ENCODE data around the gene CRY2.

Gene CRY2

GRCh38 chr11:45889966-45890365, 42.7 kb downstream of the CRY2 start:
- TF ChIP-seq, protein P1, sequence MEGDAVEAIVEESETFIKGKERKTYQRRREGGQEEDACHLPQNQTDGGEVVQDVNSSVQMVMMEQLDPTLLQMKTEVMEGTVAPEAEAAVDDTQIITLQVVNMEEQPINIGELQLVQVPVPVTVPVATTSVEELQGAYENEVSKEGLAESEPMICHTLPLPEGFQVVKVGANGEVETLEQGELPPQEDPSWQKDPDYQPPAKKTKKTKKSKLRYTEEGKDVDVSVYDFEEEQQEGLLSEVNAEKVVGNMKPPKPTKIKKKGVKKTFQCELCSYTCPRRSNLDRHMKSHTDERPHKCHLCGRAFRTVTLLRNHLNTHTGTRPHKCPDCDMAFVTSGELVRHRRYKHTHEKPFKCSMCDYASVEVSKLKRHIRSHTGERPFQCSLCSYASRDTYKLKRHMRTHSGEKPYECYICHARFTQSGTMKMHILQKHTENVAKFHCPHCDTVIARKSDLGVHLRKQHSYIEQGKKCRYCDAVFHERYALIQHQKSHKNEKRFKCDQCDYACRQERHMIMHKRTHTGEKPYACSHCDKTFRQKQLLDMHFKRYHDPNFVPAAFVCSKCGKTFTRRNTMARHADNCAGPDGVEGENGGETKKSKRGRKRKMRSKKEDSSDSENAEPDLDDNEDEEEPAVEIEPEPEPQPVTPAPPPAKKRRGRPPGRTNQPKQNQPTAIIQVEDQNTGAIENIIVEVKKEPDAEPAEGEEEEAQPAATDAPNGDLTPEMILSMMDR (IDR thresholded peaks at IDR 0.05): no peak
- Histone ChIP-seq H3K4me3 (ENCODE audit: low read depth in 1 of 2, low read length in 1 of 2) (no peak overlapping the region), H3K27ac (no peak overlapping the region), H3K9me3 (no peaks in the 10 kb centered on the region), H3K36me3 (no peaks in the 10 kb centered on the region), H3K4me1 (ENCODE audit: control insufficient read depth in 1 of 2, insufficient read depth in 1 of 2, low read depth in 1 of 2, low read length in 1 of 2) (peaks cover 3 to 8% of the 10 kb centered on the region in 2 experiments), H3K27me3 (peaks cover 88% of the 10 kb centered on the region)

DNA sequence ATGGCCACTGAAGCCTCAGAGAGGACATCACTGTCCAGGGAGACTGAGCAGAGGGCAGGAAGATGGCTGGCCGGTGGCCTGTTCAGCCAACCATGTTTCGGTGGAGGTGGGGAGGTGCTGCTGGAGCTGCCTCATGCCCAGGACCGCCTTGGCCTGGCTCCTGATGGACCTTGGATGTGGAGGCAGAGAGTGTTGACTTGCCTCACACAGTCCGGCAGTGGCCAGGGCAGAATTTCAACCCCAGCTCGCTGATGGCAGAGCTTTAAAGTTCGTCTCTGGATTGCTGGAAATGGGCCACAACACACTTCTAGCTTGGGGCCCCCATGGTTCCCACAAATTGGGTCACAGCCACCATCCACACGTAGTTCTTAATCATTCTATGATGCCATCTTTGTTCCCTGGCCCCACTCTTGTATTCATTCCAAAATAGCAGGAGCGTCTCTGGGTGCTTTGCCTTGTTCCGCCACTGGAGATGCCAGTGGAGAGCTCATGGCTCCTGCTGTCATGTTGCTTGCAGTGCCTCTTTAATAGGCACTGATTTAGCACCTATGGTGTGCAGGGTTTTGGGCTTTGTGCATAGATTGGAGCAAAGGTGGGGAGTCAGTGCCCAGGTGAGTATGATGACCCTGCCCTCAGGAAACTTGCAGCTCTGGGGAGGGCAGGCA, 43.7 kb downstream of the CRY2 start:
- H3K27ac ChIP-seq: no peak overlapping the region
- H3K36me3 ChIP-seq: no peaks in the 10 kb centered on the region
- peaks cover 87% of the 10 kb centered on the region for H3K27me3 ChIP-seq
- TF ChIP-seq, protein P1 (IDR thresholded peaks at IDR 0.05): no peak
- H3K4me1 ChIP-seq (ENCODE audit: control insufficient read depth in 1 of 2, insufficient read depth in 1 of 2, low read depth in 1 of 2, low read length in 1 of 2): peaks cover under 1 to 1% of the 10 kb centered on the region in 2 experiments
- no peak overlapping the region for H3K4me3 ChIP-seq (ENCODE audit: low read depth in 1 of 2, low read length in 1 of 2)
- no peaks in the 10 kb centered on the region for H3K9me3 ChIP-seq

GRCh38 chr11:45892856-45893255, 45.6 kb downstream of the CRY2 start:
- Histone ChIP-seq H3K27me3 (peaks cover 87% of the 10 kb centered on the region), H3K36me3 (no peaks in the 10 kb centered on the region), H3K4me1 (ENCODE audit: control insufficient read depth in 1 of 2, insufficient read depth in 1 of 2, low read depth in 1 of 2, low read length in 1 of 2) (no peaks in the 10 kb centered on the region), H3K4me3 (ENCODE audit: low read depth in 1 of 2, low read length in 1 of 2) (no peak overlapping the region), H3K27ac (no peak overlapping the region), H3K9me3 (no peaks in the 10 kb centered on the region)
- TF ChIP-seq, protein P1 (IDR thresholded peaks at IDR 0.05): no peak

DNA sequence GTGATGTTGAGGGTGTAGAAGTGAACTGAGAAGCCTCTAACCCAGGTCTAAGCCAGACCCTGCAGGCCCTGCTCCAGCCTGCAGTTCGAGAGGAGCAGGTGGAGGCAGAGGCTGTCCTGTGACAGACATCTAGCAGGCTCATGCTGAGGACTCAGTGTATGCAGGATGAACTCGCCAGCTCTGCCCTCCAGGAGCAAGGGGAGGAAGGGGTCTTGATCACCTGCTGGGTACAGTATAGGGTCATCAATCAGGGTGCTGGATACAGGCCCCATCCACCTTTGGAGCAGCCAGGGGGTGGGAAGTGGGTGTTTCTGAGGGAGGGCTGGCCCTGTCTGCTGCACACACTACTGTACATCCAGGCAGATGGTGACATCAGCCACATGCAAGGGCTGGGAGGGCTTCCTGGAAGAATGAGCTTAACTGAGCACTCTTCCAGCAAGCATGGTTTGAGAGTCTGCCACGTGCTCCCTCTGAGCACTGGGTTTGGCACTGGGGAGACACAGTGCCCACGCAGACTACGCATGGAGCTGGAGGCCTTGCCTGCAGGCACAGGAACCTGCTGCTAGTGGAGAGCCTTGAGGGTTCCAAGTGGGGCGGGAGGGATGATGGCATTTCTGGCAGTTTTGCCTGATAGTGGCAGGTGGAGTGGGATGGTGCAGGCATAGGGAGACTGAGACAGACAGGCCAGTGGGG, 47.4 kb downstream of the CRY2 start:
- H3K27ac ChIP-seq: no peak overlapping the region
- peaks cover 91% of the 10 kb centered on the region for H3K27me3 ChIP-seq
- no peaks in the 10 kb centered on the region for H3K36me3 ChIP-seq
- no peaks in the 10 kb centered on the region for H3K9me3 ChIP-seq
- peaks cover 0 to 5% of the 10 kb centered on the region in 2 experiments for H3K4me1 ChIP-seq (ENCODE audit: control insufficient read depth in 1 of 2, insufficient read depth in 1 of 2, low read depth in 1 of 2, low read length in 1 of 2)
- TF ChIP-seq, protein P1 (IDR thresholded peaks at IDR 0.05): no peak
- H3K4me3 ChIP-seq (ENCODE audit: low read depth in 1 of 2, low read length in 1 of 2): no peak overlapping the region

DNA sequence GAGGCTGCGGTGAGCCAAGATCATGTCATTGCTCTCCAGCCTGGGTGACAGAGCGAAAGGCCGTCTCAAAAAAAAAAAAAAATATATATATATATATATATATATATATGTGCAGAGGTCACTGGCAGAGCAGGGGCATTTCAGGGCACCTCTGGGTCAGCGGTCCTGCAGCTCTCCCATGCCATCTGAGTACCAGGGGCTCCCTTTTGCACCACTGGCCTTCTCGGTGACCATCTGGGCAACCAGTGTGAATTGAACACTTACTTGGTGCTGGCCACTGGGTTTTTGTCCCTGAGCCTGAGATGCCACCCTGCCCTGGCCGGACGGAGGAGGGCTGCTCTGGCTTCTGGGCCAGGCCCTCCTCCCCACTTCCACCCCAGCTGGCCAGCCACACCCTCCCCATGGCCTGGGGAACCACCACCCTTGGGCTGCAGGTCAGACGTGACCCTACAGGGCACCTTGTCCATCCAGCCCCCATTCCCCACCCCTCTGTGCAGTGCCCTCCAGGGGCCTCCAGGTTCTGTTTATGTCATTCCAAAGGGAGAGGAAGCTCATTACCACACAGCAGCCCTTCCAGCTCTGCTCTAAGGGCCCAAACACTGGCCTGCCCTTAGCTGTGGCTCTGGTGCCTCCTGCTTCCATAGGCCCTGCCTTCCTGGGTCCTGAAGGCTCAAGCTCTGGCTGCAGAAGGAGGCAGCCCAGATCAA, 48.4 kb downstream of the CRY2 start:
- TF ChIP-seq, protein P1 (IDR thresholded peaks at IDR 0.05): no peak
- H3K27me3 ChIP-seq: peaks cover 93% of the 10 kb centered on the region
- no peak overlapping the region for H3K4me3 ChIP-seq (ENCODE audit: low read depth in 1 of 2, low read length in 1 of 2)
- H3K9me3 ChIP-seq: no peaks in the 10 kb centered on the region
- H3K4me1 ChIP-seq (ENCODE audit: control insufficient read depth in 1 of 2, insufficient read depth in 1 of 2, low read depth in 1 of 2, low read length in 1 of 2): peaks cover 0 to 8% of the 10 kb centered on the region in 2 experiments
- no peak overlapping the region for H3K27ac ChIP-seq
- no peaks in the 10 kb centered on the region for H3K36me3 ChIP-seq

All from neutrophil (primary cell).